Testis (tissue), 3 donors: ENCODE data around the gene PTPRT. TPM values are rescaled to one million over a fixed set of nuclear protein-coding genes. Genes with fewer than 3 reads are reported as not detected.

Experiments
- DNase-seq: peaks from one replicate; pipeline ENCODE4 v3.0.0-alpha.2; 2019
- H3K27ac ChIP-seq, 2 donors: fragments of 200-600 bp; sonication (generic); one replicate each; pipeline ENCODE4 v1.5.1; 2019
- H3K27me3 ChIP-seq: fragments of 200-600 bp; sonication (generic); one replicate; pipeline ENCODE4 v1.5.1; 2019
- H3K36me3 ChIP-seq: fragments of 200-600 bp; sonication (generic); one replicate; pipeline ENCODE4 v1.5.1; 2017; ENCODE audit warnings: low read depth; ENCODE audit errors: missing control alignments
- H3K4me1 ChIP-seq: fragments of 200-600 bp; sonication (generic); one replicate; pipeline ENCODE4 v1.5.1; 2019
- H3K4me3 ChIP-seq, 2 donors: fragments of 200-600 bp; sonication (generic); one replicate each; pipeline ENCODE4 v1.5.1; 2017 to 2019
- H3K9me3 ChIP-seq: fragments of 200-600 bp; sonication (generic); one replicate; pipeline ENCODE4 v1.5.1; 2017
- CTCF ChIP-seq, 3 experiments: fragments of 450-650 bp in 2 of 3; fragments of 200-600 bp in 1 of 3; sonication (generic) in 1 of 3; IDR thresholded peaks; one replicate each; pipeline ENCODE4 v1.5.1; 2016 to 2019; ENCODE audit warnings: antibody characterized with exemption in 3 of 3, mild to moderate bottlenecking in 2 of 3, moderate library complexity in 1 of 3
- POLR2A ChIP-seq: fragments of 450-650 bp; IDR thresholded peaks from one replicate; pipeline ENCODE4 v1.6.1; 2017; ENCODE audit warnings: antibody characterized with exemption, mild to moderate bottlenecking, moderate library complexity
- WGBS, 2 donors: methylation state at CpG; one replicate each; pipeline ENCODE4 v1.1.5; 2018; 5-methylcytosine and 5-hydroxymethylcytosine counted together
- intact Hi-C: fragments of 100-400 bp; cut with DNase I; formaldehyde crosslinking; loops from one replicate; pipeline ENCODE4 v1.15.1; 2023; ENCODE audit warnings: low total_unique reads
- polyA plus RNA-seq: library from polyadenylated mRNA; stranded (reverse); fragments of 350-450 nt; fragmentation: Illumina TruSeq; extraction: RNeasy Lipid Tissue Mini Kit (QIAGEN cat#74804); gene quantifications from one replicate; pipeline ENCODE4 v1.2.3, GENCODE V29; 2014; ENCODE audit warnings: low read depth, low replicate concordance; ENCODE audit not compliant: insufficient read depth
- total RNA-seq, 2 donors: library from RNA; depleted of rRNA; stranded (reverse); fragments of >200 nt; gene quantifications; one replicate each; pipeline ENCODE4 v1.2.3, GENCODE V29; 2016

Gene PTPRT
- total and polyA plus RNA-seq, 3 donors from 2014 or later = 2.3 to 2.5 (median 2.3) TPM

DNA sequence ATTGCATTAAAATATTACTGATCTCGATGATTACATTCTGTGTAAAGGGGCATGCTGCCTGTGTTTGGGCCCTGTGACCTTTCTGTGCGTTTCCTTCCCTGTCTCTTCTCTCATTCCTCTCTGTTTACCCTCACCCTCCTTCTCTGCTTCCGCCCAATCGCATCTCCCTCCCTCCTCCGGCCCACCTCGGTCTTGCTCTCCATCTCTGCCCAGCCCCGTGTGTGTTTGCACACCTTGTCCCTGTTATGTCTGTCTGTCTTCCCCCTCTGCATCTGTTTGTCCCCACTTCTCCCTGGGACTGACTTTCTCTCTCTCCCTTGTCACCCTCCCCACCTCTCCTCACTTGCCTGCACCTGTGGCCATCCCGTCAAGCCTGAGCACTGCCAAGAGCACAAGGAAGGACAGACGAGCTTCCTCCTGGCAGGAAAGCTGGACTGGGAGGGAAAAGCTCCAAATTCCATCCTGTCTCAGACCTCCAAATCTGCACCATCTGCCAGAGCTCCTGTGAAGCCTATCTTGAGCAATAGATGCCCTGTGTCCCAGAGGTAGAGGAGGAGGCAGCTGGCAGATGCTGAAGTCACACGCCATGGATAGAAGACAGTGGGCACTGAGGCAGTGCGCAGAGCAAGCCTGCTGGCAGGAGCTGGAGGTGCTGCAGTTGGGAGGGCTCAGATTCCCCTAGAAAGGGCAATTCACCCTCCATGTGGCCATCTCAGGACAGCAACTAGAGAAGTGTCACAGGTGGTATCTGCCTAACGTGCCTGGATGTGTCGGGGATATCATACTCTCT is 172.3 kb downstream of the PTPRT start:
- DNase-seq = no peak
- H3K4me3 ChIP-seq = no peak overlapping the region
- WGBS, 2 donors = 54 to 55% methylated on average over 13 of the region's 13 CpGs
- intact Hi-C loops = no loop called here
- no peaks in the 10 kb centered on the region for H3K27me3 ChIP-seq
- no peaks in the 10 kb centered on the region for H3K36me3 ChIP-seq
- no peak overlapping the region for H3K27ac ChIP-seq
- H3K9me3 ChIP-seq = no peaks in the 10 kb centered on the region
- H3K4me1 ChIP-seq = no peaks in the 10 kb centered on the region
- no peak for TF ChIP-seq CTCF (IDR thresholded peaks at IDR 0.05)
- no peak for TF ChIP-seq POLR2A

- H3K36me3 ChIP-seq = no peaks in the 10 kb centered on the region
- no peaks in the 10 kb centered on the region for H3K27me3 ChIP-seq
- no peak overlapping the region for H3K4me3 ChIP-seq
- no peak overlapping the region for H3K27ac ChIP-seq
- no peak for DNase-seq
- no peaks in the 10 kb centered on the region for H3K9me3 ChIP-seq
- 61 to 67% methylated on average over 4 of the region's 4 CpGs for WGBS, 2 donors
- intact Hi-C loops = no loop called here
- no peak for TF ChIP-seq POLR2A
- no peak for TF ChIP-seq CTCF (IDR thresholded peaks at IDR 0.05)
- H3K4me1 ChIP-seq = no peaks in the 10 kb centered on the region
Measured at GRCh38 chr20:43016257-43016656, 173.4 kb downstream of the PTPRT start.

DNA sequence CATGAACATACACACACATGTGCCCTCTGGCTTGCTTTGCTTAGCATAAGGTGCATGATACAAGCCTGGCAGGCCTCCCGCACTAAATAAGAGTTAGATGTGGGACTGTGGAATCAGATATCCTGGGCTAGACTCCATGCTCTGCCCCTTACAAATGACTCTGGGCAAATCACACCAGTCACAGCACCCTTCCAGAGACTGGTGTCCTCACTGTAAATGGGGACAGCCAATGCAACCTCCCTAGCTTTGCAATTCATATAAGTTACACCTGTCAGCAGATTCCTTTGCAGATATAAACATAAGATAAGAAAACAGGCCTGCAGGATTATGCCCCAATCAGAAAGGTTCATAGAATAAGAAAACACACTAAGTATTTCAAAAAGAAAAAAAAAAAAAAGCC is 174.1 kb downstream of the PTPRT start:
- Histone ChIP-seq H3K4me3 (no peak overlapping the region), H3K4me1 (no peaks in the 10 kb centered on the region), H3K27me3 (no peaks in the 10 kb centered on the region), H3K27ac (no peak overlapping the region), H3K36me3 (no peaks in the 10 kb centered on the region), H3K9me3 (no peaks in the 10 kb centered on the region)
- intact Hi-C loops = no loop called here
- 83 to 100% methylated on average over 1 of the region's 1 CpG for WGBS, 2 donors
- DNase-seq = no peak
- TF ChIP-seq CTCF (IDR thresholded peaks at IDR 0.05) (no peak), POLR2A (no peak)

DNA sequence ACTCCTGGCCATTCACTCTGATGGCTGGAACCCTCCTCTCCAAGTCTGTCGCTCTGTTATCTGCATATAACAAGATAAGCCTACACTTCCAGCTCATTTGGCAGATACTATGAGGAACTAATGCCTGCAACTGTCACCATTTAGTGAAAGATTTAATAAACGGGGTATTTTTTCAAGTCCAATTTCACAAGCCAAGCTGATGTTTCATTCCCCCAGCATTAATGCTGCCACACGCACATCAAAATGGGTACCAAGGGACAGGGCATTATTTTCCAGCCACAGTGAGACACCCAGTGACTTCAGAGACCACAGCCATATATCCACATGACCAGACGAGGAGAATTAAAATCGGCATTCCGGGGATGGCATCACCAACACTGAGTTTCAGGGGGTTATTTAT is 175.5 kb downstream of the PTPRT start:
- intact Hi-C loops = no loop called here
- 78 to 81% methylated on average over 6 of the region's 6 CpGs for WGBS, 2 donors
- Histone ChIP-seq H3K4me3 (no peak overlapping the region), H3K9me3 (no peaks in the 10 kb centered on the region), H3K4me1 (no peaks in the 10 kb centered on the region), H3K36me3 (no peaks in the 10 kb centered on the region), H3K27ac (no peak overlapping the region), H3K27me3 (no peaks in the 10 kb centered on the region)
- no peak for DNase-seq
- TF ChIP-seq POLR2A (no peak), CTCF (IDR thresholded peaks at IDR 0.05) (no peak)

DNA sequence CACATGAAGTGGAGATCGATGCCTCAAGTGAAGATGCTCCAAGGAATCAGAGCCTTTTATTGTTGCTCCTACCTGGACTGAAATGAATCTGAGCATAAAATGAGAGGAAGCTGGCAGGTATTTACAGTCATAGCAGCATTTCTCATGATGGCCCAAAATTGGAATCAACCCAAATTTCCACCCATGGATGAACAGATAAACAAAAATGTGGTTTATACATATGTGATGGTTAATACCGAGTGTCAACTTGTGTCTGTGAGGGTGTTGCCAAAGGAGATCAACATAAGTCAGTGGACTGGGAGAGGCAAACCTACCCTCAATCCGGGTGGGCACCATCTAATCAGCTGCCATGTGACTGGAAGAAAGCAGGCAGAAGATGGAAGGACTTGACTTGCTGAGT is 178.2 kb downstream of the PTPRT start:
- no peaks in the 10 kb centered on the region for H3K9me3 ChIP-seq
- intact Hi-C loops = no loop called here
- TF ChIP-seq POLR2A = no peak
- TF ChIP-seq CTCF (IDR thresholded peaks at IDR 0.05) = no peak
- no peak for DNase-seq
- H3K27ac ChIP-seq = no peak overlapping the region
- no peaks in the 10 kb centered on the region for H3K27me3 ChIP-seq
- 90 to 91% methylated on average over 2 to 3 of the region's 3 CpGs for WGBS, 2 donors
- H3K4me1 ChIP-seq = no peaks in the 10 kb centered on the region
- no peak overlapping the region for H3K4me3 ChIP-seq
- no peaks in the 10 kb centered on the region for H3K36me3 ChIP-seq
